GM21423 (cell line): ENCODE measurements around the gene HS3ST3A1.

ENCODE experiments used
- ATAC-seq: cut with Tn5 transposase; IDR thresholded peaks from one replicate; pipeline ENCODE4 v1.9.1; 2021; ENCODE audit warnings: mild to moderate bottlenecking, moderate library complexity; ENCODE audit not compliant: unreplicated experiment

Gene HS3ST3A1

DNA sequence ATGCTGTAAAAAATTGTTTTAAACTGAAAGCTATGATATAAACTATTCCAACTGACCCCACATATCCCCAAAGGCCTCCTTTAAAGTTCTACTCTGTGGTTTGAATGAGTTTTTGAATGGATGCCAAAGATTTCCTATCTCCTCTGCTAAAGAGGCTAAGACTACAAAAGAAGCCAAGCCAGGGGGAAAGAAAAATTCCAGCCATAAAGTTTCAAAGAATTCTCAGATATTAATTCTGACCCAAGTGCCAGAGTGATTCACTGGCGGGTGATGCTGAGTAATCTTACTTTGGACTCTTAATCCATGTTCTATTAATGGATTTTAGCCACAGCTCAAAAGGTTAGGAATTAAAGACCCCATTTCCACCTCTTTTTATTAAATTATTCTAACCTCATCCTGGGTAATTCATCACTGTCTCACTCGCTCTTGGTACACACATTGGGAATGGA is 60.7 kb downstream of the HS3ST3A1 start:
- no peak for ATAC-seq

DNA sequence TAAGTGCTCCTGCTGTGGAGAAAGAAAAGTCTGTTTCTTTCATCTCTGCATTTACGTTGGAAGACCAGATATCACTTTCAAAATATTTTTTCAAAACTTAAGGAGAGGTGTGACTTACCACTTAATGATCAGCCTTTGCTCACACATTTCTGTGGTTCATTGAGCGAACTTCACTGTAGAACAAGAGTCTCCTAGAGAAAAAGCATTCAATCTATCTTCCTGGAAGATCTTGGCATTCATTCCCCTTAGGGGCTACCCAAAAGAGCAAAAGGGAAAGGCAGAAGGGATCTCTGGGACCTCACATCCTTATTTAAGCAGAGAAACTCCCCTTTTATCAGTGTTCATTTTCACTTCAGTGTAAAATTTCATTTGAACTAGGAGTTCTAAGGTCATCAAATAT is 61.2 kb downstream of the HS3ST3A1 start:
- no peak for ATAC-seq

- no peak for ATAC-seq
Observed at GRCh38 chr17:13539421-13539820, 62.3 kb downstream of the HS3ST3A1 start.

DNA sequence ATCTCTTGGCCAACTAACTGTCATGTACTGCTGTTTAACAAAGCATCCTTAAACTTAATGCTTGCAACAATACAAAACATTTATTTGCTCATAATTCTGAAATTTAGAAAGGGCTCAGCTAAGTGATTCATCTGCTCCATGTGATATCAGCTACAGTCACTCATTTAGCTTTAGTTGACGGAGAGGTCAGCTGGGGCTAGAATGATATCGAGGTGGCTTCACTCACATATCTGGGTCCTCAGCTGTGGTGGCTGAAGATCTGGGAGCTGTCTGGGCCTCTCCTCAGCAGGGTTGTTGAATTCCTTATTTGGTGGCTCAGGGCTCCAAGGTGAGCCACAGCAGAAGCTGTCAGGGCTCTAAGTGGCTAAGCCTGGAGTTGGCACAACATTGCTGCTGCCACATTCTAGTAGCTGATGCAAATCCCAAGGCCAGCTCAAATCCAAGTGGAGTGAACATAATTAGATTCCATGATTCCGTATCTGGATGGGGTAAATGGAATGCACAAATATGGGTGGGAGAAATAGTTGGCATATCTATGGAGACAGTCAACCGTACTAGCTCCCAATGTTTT is 62.8 kb downstream of the HS3ST3A1 start:
- ATAC-seq, result no peak

GRCh38 chr17:13537871-13538643 is 63.7 kb downstream of the HS3ST3A1 start:
- no peak for ATAC-seq

DNA sequence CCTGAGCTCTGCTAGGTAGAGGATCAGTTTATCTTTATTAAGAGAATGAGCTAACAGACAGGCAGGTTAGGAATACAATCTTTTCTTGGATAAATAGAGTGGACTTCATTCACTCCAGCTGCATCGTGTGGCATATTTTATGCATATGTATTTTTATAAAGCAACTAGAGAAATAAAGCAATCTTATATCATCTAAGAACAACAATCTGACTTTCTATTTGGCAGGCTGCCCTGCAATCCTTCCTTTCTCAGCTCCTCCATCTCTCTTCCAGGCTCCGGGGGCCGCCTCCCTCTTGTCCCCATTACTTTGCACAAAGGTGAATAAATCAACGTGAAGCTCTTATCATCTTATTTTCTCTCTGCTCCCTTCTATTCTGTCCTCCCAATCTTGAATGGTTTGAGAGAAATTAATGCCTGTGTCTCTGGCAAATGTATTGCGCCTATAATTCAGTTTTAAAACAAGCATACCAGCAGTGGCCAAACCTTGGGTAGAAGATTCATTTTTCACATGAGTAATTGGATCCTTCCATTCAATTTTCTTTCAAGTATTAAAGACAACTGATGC is 64.5 kb downstream of the HS3ST3A1 start:
- no peak for ATAC-seq

DNA sequence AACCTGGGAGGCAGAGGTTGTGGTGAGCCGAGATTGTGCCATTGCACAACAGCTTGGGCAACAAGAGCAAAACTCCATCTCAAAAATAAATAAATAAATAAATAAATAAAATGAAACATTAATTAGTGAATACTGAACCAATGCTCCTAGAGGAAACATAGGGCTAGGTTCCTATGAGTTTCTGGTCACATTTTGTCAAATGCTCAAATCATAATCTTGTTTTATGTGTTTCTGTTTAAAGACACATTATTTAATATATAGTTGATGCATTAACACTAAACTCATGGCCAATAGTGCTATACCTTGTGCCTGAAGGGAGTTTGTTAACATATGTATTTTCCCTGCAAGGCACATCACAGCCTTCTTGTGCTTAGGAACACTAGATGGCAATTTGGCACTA is 66.8 kb downstream of the HS3ST3A1 start:
- no peak for ATAC-seq

DNA sequence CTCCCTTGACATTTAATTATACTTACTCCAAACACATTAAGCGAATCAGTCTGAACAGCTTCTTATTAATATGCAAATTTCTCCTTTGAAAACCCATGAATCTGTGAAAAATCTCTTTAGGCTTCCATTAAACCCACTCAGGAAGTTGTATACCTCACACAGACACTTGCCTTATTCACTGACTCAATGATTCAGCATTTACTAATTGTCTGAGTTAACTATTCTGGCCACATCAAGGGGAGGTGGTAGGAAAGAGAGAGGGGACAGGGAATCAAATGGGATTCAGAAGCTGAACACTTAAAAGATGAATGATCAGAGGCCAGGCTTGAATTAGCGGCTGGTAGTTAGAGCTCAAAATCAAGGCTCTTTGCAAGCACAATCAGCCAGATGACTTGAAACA is 70.0 kb downstream of the HS3ST3A1 start:
- no peak for ATAC-seq

- ATAC-seq, result no peak
Observed at GRCh38 chr17:13525876-13526275, 75.9 kb downstream of the HS3ST3A1 start.

- no peak for ATAC-seq
Observed at GRCh38 chr17:13523164-13523563, 78.6 kb downstream of the HS3ST3A1 start.

DNA sequence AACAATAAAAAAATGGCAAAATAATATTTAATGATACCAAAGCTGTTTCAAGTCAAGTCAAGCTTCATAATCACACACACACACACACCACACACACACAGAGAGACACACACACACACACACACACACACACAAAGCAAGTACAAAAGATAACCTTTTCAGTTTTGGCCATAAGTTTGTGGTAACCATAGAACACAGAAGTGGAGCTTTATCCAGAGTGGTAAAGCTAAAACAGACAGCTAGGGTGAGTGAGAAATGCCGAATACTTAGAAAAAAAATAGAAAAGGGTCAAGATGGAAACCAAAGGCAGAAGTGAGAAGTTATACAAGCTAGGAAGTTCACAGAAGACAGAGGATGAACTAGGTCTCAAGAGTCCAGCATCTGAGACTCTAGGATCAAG is 79.0 kb downstream of the HS3ST3A1 start:
- no peak for ATAC-seq

- ATAC-seq, result no peak
Observed at GRCh38 chr17:13521784-13522183, 79.9 kb downstream of the HS3ST3A1 start.

- ATAC-seq, result no peak
Observed at GRCh38 chr17:13520899-13521572, 80.7 kb downstream of the HS3ST3A1 start.

DNA sequence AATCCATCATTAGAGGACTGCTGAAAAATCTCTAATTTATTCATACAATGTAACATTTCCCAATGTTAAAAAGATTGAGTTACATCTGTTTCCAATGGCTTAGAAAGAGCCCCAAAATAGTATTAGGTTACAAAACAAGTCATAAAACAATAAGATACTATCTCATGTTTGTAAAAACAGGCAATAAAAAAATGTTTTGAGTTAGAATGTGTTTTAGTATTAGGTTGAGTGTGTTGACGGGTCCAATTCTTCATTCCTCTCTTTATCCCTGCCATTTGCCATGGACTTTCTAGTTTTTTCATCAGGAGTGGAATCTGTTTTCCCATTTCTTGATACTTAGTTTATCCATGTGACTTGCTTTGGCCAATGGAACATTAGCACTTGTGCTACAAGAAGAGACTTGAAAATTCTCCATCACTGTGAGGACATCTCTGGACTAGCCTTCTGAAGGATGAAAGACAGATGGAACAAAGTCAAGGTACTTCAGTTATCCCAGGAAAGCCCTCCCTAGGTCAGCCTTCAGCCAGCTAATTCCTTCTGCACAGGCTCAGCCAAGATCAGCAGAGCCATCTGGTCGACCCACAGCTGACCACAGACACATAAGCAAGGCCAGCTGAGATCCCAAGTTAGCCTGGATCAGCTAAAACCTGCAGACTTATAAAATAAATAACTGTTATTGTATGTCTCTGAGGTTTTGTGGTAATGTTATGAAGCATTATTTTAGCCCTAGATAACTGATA is 83.3 kb downstream of the HS3ST3A1 start:
- ATAC-seq, result no peak

DNA sequence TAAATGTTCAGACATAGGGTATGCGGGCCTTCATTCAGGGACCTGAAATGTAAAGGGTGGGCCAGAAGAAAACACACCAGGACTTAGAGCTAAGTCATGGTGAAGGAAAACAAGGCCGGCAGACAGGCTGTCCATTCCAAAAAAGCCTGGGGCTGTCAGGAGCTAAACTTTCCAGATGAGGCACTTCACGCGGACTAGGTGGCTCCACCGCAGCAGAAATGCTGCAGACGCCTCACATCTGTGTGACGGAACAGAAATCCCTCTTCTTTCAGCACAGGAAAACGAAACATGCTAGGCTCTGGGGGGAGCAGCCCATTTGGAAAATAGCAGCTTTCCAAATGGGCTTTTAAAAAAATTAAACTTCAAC is 88.7 kb downstream of the HS3ST3A1 start:
- ATAC-seq, result no peak

DNA sequence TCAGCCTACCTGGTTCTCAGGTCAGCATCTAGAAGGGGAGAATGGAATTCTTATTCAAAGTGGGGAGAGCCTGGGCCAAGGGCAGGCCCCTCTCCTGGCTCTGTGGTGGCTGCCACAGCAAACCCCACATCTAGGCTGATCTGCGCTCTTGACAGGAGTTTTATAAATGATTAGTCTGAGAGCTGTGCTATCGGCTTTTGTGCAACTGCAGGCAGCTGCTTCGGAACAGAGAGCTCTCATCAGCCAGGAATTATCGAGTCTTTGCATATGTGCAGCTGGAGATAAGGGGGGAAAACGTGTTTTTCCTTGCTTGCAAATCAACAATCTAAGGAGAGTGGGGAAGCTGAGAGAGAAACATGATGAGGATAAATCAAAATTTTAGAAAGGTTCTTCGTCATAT is 91.7 kb downstream of the HS3ST3A1 start:
- no peak for ATAC-seq

DNA sequence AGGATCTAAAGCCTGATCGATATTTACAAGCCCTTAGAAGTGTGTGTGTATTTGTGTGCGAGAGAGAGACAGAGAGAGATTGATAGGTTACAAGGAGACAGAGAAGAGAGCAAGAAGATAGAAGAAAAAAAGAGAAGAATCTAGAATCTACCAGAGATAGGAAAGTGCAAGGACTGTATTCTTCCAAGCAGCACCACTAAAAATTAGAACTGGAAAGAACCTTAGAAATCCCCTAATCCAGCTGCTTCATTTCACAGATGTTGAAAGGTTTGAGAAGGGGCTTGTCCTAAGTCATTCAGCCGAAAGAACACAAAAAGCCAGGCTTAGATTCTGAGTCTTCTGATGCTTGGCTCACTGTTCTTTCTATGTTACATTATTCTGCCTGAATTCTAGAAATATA is 92.2 kb downstream of the HS3ST3A1 start:
- ATAC-seq, result no peak

- no peak for ATAC-seq
Observed at GRCh38 chr17:13508896-13509295, 92.8 kb downstream of the HS3ST3A1 start.

DNA sequence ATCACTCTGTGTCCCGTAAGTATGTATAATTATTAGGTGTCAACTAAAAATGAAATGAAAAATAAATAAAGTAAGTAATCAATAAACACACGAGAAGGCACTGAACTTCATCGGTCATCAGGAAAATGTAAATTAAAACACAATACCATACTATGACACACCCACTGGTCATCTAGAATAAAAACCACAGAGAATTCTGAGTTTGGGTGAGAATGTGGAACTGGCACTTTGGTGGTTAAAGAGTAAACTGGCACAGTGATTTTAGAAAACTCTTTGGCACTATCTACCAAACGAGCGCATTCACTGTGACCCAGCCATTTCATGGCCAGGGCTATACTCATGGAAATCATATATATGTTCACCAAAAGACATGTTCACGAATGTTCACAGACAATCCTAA is 98.2 kb downstream of the HS3ST3A1 start:
- no peak for ATAC-seq

GRCh38 chr17:13502263-13502662 is 99.5 kb downstream of the HS3ST3A1 start:
- no peak for ATAC-seq

- no peak for ATAC-seq
Observed at GRCh38 chr17:13500947-13501346, 100.8 kb downstream of the HS3ST3A1 start.
